ENCODE measurements around the gene CACNA2D3. TPM values are rescaled to one million over a fixed set of nuclear protein-coding genes. Genes with fewer than 3 reads are reported as not detected.

CACNA2D3 gene
- total RNA-seq, 1 experiment from 2014 or later = 0.59 TPM

GRCh38 chr3:54481606-54482365, 359.4 kb downstream of the CACNA2D3 start:
- intact Hi-C loops (cut with micrococcal nuclease; ENCODE audit: unreplicated experiment) = no loop called here
- no peak overlapping the region for H2AFZ ChIP-seq
- no peaks in the 10 kb centered on the region for H3K9me2 ChIP-seq (ENCODE audit: insufficient read depth)
- H3K9me3 ChIP-seq (ENCODE audit: insufficient read depth, low read depth) = no peaks in the 10 kb centered on the region
- BruUV-seq (replicated peaks) = no TSS peak
- no peaks in the 10 kb centered on the region for H3K4me1 ChIP-seq (replicated peaks; ENCODE audit: insufficient read depth)
- no peak for TF ChIP-seq EZH2 (IDR thresholded peaks at IDR 0.05; ENCODE audit: low read depth)
- no peak for DNase-seq
- ChIA-PET POLR2A (ENCODE audit: unreplicated experiment) (no interaction called here), CTCF (no interaction called here)
- H3K4me3 ChIP-seq = no peak overlapping the region
- H3K4me2 ChIP-seq = no peak overlapping the region
- H3K27me3 ChIP-seq (ENCODE audit: insufficient read depth, low read depth) = no peaks in the 10 kb centered on the region
- H3F3A ChIP-seq (ENCODE audit: insufficient read depth, low read depth) = no peaks in the 10 kb centered on the region
- H3K79me2 ChIP-seq (ENCODE audit: low read depth) = no peaks in the 10 kb centered on the region
- H4K20me1 ChIP-seq (ENCODE audit: insufficient read depth) = no peaks in the 10 kb centered on the region
- no peaks in the 10 kb centered on the region for H3K36me3 ChIP-seq (ENCODE audit: low read depth)
- no peak overlapping the region for H3K27ac ChIP-seq

GRCh38 chr3:54484334-54484733, 362.0 kb downstream of the CACNA2D3 start:
- POLR2A ChIA-PET (ENCODE audit: unreplicated experiment) = no interaction called here
- BruUV-seq (replicated peaks) = no TSS peak
- no peaks in the 10 kb centered on the region for H3F3A ChIP-seq (ENCODE audit: insufficient read depth, low read depth)
- H4K20me1 ChIP-seq (ENCODE audit: insufficient read depth) = no peaks in the 10 kb centered on the region
- no peaks in the 10 kb centered on the region for H3K36me3 ChIP-seq (ENCODE audit: low read depth)
- H3K4me3 ChIP-seq = no peak overlapping the region
- H3K4me2 ChIP-seq = no peak overlapping the region
- intact Hi-C loops (cut with micrococcal nuclease; ENCODE audit: unreplicated experiment) = no loop called here
- CTCF ChIA-PET = no interaction called here
- H2AFZ ChIP-seq = no peak overlapping the region
- DNase-seq = no peak
- no peaks in the 10 kb centered on the region for H3K9me3 ChIP-seq (ENCODE audit: insufficient read depth, low read depth)
- no peak overlapping the region for H3K27ac ChIP-seq
- no peaks in the 10 kb centered on the region for H3K27me3 ChIP-seq (ENCODE audit: insufficient read depth, low read depth)
- no peaks in the 10 kb centered on the region for H3K79me2 ChIP-seq (ENCODE audit: low read depth)
- no peak for TF ChIP-seq CTCF (conservative IDR thresholded peaks at IDR 0.05)
- no peak for TF ChIP-seq EZH2 (IDR thresholded peaks at IDR 0.05; ENCODE audit: low read depth)
- no peaks in the 10 kb centered on the region for H3K9me2 ChIP-seq (ENCODE audit: insufficient read depth)
- no peaks in the 10 kb centered on the region for H3K4me1 ChIP-seq (replicated peaks; ENCODE audit: insufficient read depth)

GRCh38 chr3:54486317-54486716, 364.0 kb downstream of the CACNA2D3 start:
- ChIA-PET POLR2A (ENCODE audit: unreplicated experiment) (no interaction called here), CTCF (no interaction called here)
- Histone ChIP-seq H3K36me3 (ENCODE audit: low read depth) (no peaks in the 10 kb centered on the region), H3K9me2 (ENCODE audit: insufficient read depth) (no peaks in the 10 kb centered on the region), H2AFZ (no peak overlapping the region), H3K27ac (no peak overlapping the region), H3K9me3 (ENCODE audit: insufficient read depth, low read depth) (no peaks in the 10 kb centered on the region), H3K79me2 (ENCODE audit: low read depth) (no peaks in the 10 kb centered on the region), H3K4me3 (no peak overlapping the region), H4K20me1 (ENCODE audit: insufficient read depth) (no peaks in the 10 kb centered on the region), H3F3A (ENCODE audit: insufficient read depth, low read depth) (no peaks in the 10 kb centered on the region), H3K4me1 (replicated peaks; ENCODE audit: insufficient read depth) (no peaks in the 10 kb centered on the region), H3K4me2 (no peak overlapping the region), H3K27me3 (ENCODE audit: insufficient read depth, low read depth) (no peaks in the 10 kb centered on the region)
- no TSS peak for BruUV-seq (replicated peaks)
- intact Hi-C loops (cut with micrococcal nuclease; ENCODE audit: unreplicated experiment) = no loop called here
- no peak for DNase-seq
- TF ChIP-seq CTCF (conservative IDR thresholded peaks at IDR 0.05) (no peak), EZH2 (IDR thresholded peaks at IDR 0.05; ENCODE audit: low read depth) (no peak)

GRCh38 chr3:54488297-54488696, 365.9 kb downstream of the CACNA2D3 start:
- no peak overlapping the region for H3K4me2 ChIP-seq
- intact Hi-C loops (cut with micrococcal nuclease; ENCODE audit: unreplicated experiment) = no loop called here
- TF ChIP-seq EZH2 (IDR thresholded peaks at IDR 0.05; ENCODE audit: low read depth) = no peak
- no peak for TF ChIP-seq CTCF (conservative IDR thresholded peaks at IDR 0.05)
- H3K9me3 ChIP-seq (ENCODE audit: insufficient read depth, low read depth) = no peaks in the 10 kb centered on the region
- no peaks in the 10 kb centered on the region for H3F3A ChIP-seq (ENCODE audit: insufficient read depth, low read depth)
- no TSS peak for BruUV-seq (replicated peaks)
- POLR2A ChIA-PET (ENCODE audit: unreplicated experiment) = no interaction called here
- H3K4me1 ChIP-seq (replicated peaks; ENCODE audit: insufficient read depth) = no peaks in the 10 kb centered on the region
- no peak overlapping the region for H3K27ac ChIP-seq
- CTCF ChIA-PET = no interaction called here
- H3K36me3 ChIP-seq (ENCODE audit: low read depth) = no peaks in the 10 kb centered on the region
- H3K79me2 ChIP-seq (ENCODE audit: low read depth) = no peaks in the 10 kb centered on the region
- H3K4me3 ChIP-seq = no peak overlapping the region
- H4K20me1 ChIP-seq (ENCODE audit: insufficient read depth) = no peaks in the 10 kb centered on the region
- no peak overlapping the region for H2AFZ ChIP-seq
- H3K27me3 ChIP-seq (ENCODE audit: insufficient read depth, low read depth) = no peaks in the 10 kb centered on the region
- no peaks in the 10 kb centered on the region for H3K9me2 ChIP-seq (ENCODE audit: insufficient read depth)
- DNase-seq = no peak

Measured in PC-9 (cell line).